ENCODE results near the gene PPM1E.

The PPM1E gene

GRCh38 chr17:58811290-58811689, 55.6 kb downstream of the PPM1E start:
- Histone ChIP-seq H3K27ac (no peak overlapping the region), H3K27me3 (peaks cover 23% of the 10 kb centered on the region), H3K36me3 (no peaks in the 10 kb centered on the region), H3K4me1 (ENCODE audit: control insufficient read depth in 1 of 2, insufficient read depth in 1 of 2, low read depth in 1 of 2, low read length in 1 of 2) (no peaks in the 10 kb centered on the region), H3K9me3 (no peaks in the 10 kb centered on the region), H3K4me3 (ENCODE audit: low read depth in 1 of 2, low read length in 1 of 2) (no peak overlapping the region)
- TF ChIP-seq CTCF (IDR thresholded peaks at IDR 0.05), result no peak

- no peaks in the 10 kb centered on the region for H3K9me3 ChIP-seq
- H3K27ac ChIP-seq, result no peak overlapping the region
- H3K4me1 ChIP-seq (ENCODE audit: control insufficient read depth in 1 of 2, insufficient read depth in 1 of 2, low read depth in 1 of 2, low read length in 1 of 2), result no peaks in the 10 kb centered on the region
- H3K4me3 ChIP-seq (ENCODE audit: low read depth in 1 of 2, low read length in 1 of 2), result no peak overlapping the region
- H3K27me3 ChIP-seq, result peaks cover 3% of the 10 kb centered on the region
- no peaks in the 10 kb centered on the region for H3K36me3 ChIP-seq
- no peak for TF ChIP-seq CTCF (IDR thresholded peaks at IDR 0.05)
These were observed 58.1 kb downstream of the PPM1E start for GRCh38 chr17:58813712-58814111.

GRCh38 chr17:58818654-58819053, 63.0 kb downstream of the PPM1E start:
- peaks cover 25% of the 10 kb centered on the region for H3K27me3 ChIP-seq
- H3K4me3 ChIP-seq (ENCODE audit: low read depth in 1 of 2, low read length in 1 of 2), result no peak overlapping the region
- H3K36me3 ChIP-seq, result no peaks in the 10 kb centered on the region
- no peaks in the 10 kb centered on the region for H3K4me1 ChIP-seq (ENCODE audit: control insufficient read depth in 1 of 2, insufficient read depth in 1 of 2, low read depth in 1 of 2, low read length in 1 of 2)
- no peaks in the 10 kb centered on the region for H3K9me3 ChIP-seq
- no peak for TF ChIP-seq CTCF (IDR thresholded peaks at IDR 0.05)
- no peak overlapping the region for H3K27ac ChIP-seq

GRCh38 chr17:58822148-58823050, 66.7 kb downstream of the PPM1E start:
- H3K27me3 ChIP-seq, result peaks cover 31% of the 10 kb centered on the region
- no peaks in the 10 kb centered on the region for H3K9me3 ChIP-seq
- no peak for TF ChIP-seq CTCF (IDR thresholded peaks at IDR 0.05)
- no peaks in the 10 kb centered on the region for H3K36me3 ChIP-seq
- no peaks in the 10 kb centered on the region for H3K4me1 ChIP-seq (ENCODE audit: control insufficient read depth in 1 of 2, insufficient read depth in 1 of 2, low read depth in 1 of 2, low read length in 1 of 2)
- no peak overlapping the region for H3K27ac ChIP-seq
- H3K4me3 ChIP-seq (ENCODE audit: low read depth in 1 of 2, low read length in 1 of 2), result no peak overlapping the region

GRCh38 chr17:58823051-58823525, 67.4 kb downstream of the PPM1E start:
- Histone ChIP-seq H3K4me3 (ENCODE audit: low read depth in 1 of 2, low read length in 1 of 2) (no peak overlapping the region), H3K27me3 (peaks cover 31% of the 10 kb centered on the region), H3K27ac (no peak overlapping the region), H3K36me3 (no peaks in the 10 kb centered on the region), H3K4me1 (ENCODE audit: control insufficient read depth in 1 of 2, insufficient read depth in 1 of 2, low read depth in 1 of 2, low read length in 1 of 2) (no peaks in the 10 kb centered on the region), H3K9me3 (no peaks in the 10 kb centered on the region)
- no peak for TF ChIP-seq CTCF (IDR thresholded peaks at IDR 0.05)
